Heart right ventricle (tissue), 16 donors: ENCODE data around the gene TLE7. TPM values are rescaled to one million over a fixed set of nuclear protein-coding genes. Genes with fewer than 3 reads are reported as not detected.

Experiments
- ATAC-seq, 8 donors: fragments of 200-7000 bp; cut with Tn5 transposase; one replicate each; pipeline ENCODE4 v1.9.1; 2020; ENCODE audit warnings: mild to moderate bottlenecking in 8 of 8, moderate library complexity in 8 of 8, moderate number of reproducible peaks in 1 of 8
- DNase-seq, 2 donors: peaks; one replicate each; pipeline ENCODE4 v3.0.0-alpha.2; 2020
- H3K27ac ChIP-seq, 10 donors: fragments of 200-600 bp; sonication (generic) in 2 of 10; one replicate each; pipeline versions ENCODE4 v1.5.0 to v1.8.0; 2020 to 2022; ENCODE audit warnings: mild to moderate bottlenecking in 3 of 10
- H3K27me3 ChIP-seq, 7 donors: fragments of 200-600 bp; one replicate each; pipeline ENCODE4 v1.8.0; 2021 to 2022; ENCODE audit warnings: mild to moderate bottlenecking in 2 of 7
- H3K36me3 ChIP-seq, 9 donors: fragments of 200-600 bp; sonication (generic) in 1 of 9; one replicate each; pipeline versions ENCODE4 v1.5.0 to v1.8.0; 2020 to 2022; ENCODE audit warnings: mild to moderate bottlenecking in 2 of 9
- H3K4me1 ChIP-seq, 9 donors: fragments of 200-600 bp; sonication (generic) in 1 of 9; one replicate each; pipeline versions ENCODE4 v1.5.0 to v1.8.0; 2020 to 2022; ENCODE audit warnings: mild to moderate bottlenecking in 4 of 9
- H3K4me3 ChIP-seq, 10 donors: fragments of 200-600 bp; sonication (generic) in 2 of 10; one replicate each; pipeline versions ENCODE4 v1.5.0 to v1.8.0; 2020 to 2022; ENCODE audit warnings: mild to moderate bottlenecking in 7 of 10, moderate library complexity in 2 of 10
- H3K9me3 ChIP-seq, 11 donors: fragments of 200-600 bp in 10 of 11; sonication (generic) in 2 of 11; one replicate each; pipeline versions ENCODE4 v1.5.0 to v1.8.0; 2013 to 2022; ENCODE audit warnings: mild to moderate bottlenecking in 2 of 11, control low read depth in 1 of 11, moderate library complexity in 1 of 11
- CTCF ChIP-seq, 9 donors: fragments of 200-600 bp; sonication (generic) in 2 of 9; IDR thresholded peaks; one replicate each; pipeline versions ENCODE4 v1.5.0 to v1.8.0; 2021 to 2022; ENCODE audit warnings: antibody characterized with exemption in 9 of 9, mild to moderate bottlenecking in 5 of 9, moderate library complexity in 1 of 9
- WGBS, 2 donors: extraction: QIAGEN DNeasy Blood & Tissue Kit; methylation state at CpG; one replicate each; pipeline ENCODE4 v1.1.7; 2013; ENCODE audit warnings: inconsistent platforms in 1 of 2; 5-methylcytosine and 5-hydroxymethylcytosine counted together
- intact Hi-C, 10 donors: fragments of 100-400 bp; cut with DNase I; formaldehyde crosslinking; loops; one replicate each; pipeline versions ENCODE4 v1.11.1 to v1.14.2; 2022
- polyA plus RNA-seq, 2 donors: library from polyadenylated mRNA; stranded (reverse); fragments of 200-250 nt; gene quantifications; one replicate each; pipeline ENCODE4 v1.2.3, GENCODE V29; 2013
- total RNA-seq, 10 donors: library from RNA; stranded (reverse); fragmentation: NEBNext Ultra II Directional in 3 of 10; extraction: Animal tissue kit (Norgen Biotek cat#: 25700) in 3 of 10; gene quantifications; one replicate each; pipeline versions ENCODE4 v1.2.1 to v1.2.4, GENCODE V29; 2021 to 2023
- donor health status: Arrhythmogenic right ventricular cardiomyopathy.
- donor health status: ischemic (EF 13 %, LVEDD 7.1; RV severe dilation, severe dysfunction).
- donor health status: healthy with polysubstance abuse.
- donor health status: DM: no; HTN: yes; CAD: no.
- donor health status: DM: no; HTN: no; CAD: no.
- donor health status: ischemic (EF 25% LVEDD 6.9; RV normal size, moderate dysfunction).
- donor health status: ischemic (EF 25% LVEDD 5.7; RV mildly dilated, moderate dysfunction).
- donor health status: healthy.
- donor health status: DM: yes; HTN: yes; CAD: no.
- donor health status: Ischemic cardiomyopathy.
- donor health status: ischemic (EF 35%, LVEDD 5.7; RV mildly dilated, moderate dysfunction).
- donor health status: nonischemic (EF 11% LVEDD 7.7; RV severe dilation, severe dysfunction).
- donor health status: DM: yes; HTN: yes; CAD: no.
- donor health status: PGD.
- donor health status: ischemic (EF 29% LVEDD 5.4; RV normal size, mild dysfunction).
- donor health status: nonischemic (EF 23%, LVEDD 6.1; RV moderate dilation, normal function).

TLE7 gene
- total and polyA plus RNA-seq, 12 donors = not detected

- 0 to 1% methylated on average over 52 of the region's 52 CpGs for WGBS, 2 donors
- peak; percentile 82 to 89 for DNase-seq
Observed at GRCh38 chr16:71461686-71462648, 20.1 kb upstream of the TLE7 start, which contains the start of gene ZNF23. Gene ZNF23, minus strand, starts transcription at chr16:71462247. Its CDS starts 5,451 bp downstream, at chr16:71456796.

GRCh38 chr16:71460941-71461340 is 19.1 kb upstream of the TLE7 start:
- whole genome bisulfite sequencing, 2 donors = 96 to 98% methylated on average over 1 of the region's 1 CpG
- no peak for TF ChIP-seq CTCF (IDR thresholded peaks at IDR 0.05)
- DNase-seq = no peak
- H3K4me1 ChIP-seq = peaks cover 0 to 28% (median 18%) of the 10 kb centered on the region in 9 donors
- H3K4me3 ChIP-seq = peak overlapping the region in 8 of 10 donors; percentile 70 to 95 (median 92)
- no peak overlapping the region for H3K27ac ChIP-seq
- H3K36me3 ChIP-seq = peaks cover 0 to 17% (median 4%) of the 10 kb centered on the region in 9 donors
- no peak for ATAC-seq
- H3K27me3 ChIP-seq = no peaks in the 10 kb centered on the region
- intact Hi-C loops = loop anchor here in 1 of 10 donors (1.0 kb wide), 1 partner anchor 23 kb away; no protein-coding TSS in a partner anchor
- no peaks in the 10 kb centered on the region for H3K9me3 ChIP-seq

More at GRCh38 chr16:71461686-71462648, 20.1 kb upstream of the TLE7 start, which contains the start of gene ZNF23:
- Histone ChIP-seq H3K27ac (peak within 1 kb of the TSS; percentile 59 to 92 (median 88)), H3K27me3 (no peaks in the 10 kb centered on the region), H3K9me3 (no peaks in the 10 kb centered on the region), H3K4me3 (peak within 1 kb of the TSS; percentile 70 to 99 (median 92)), H3K36me3 (peaks cover 0 to 7% (median 0%) of the 10 kb centered on the region in 9 donors), H3K4me1 (peaks cover 0 to 28% (median 18%) of the 10 kb centered on the region in 9 donors)
- peak in 1 of 9 donors; percentile 5 for TF ChIP-seq CTCF (IDR thresholded peaks at IDR 0.05)
- peak; percentile 99 to 100 (median 99) for ATAC-seq
- intact Hi-C loops = loop anchor here in 7 of 10 donors (1.0 to 2.0 kb wide), 2 partner anchors 22 to 23 kb away; no protein-coding TSS in a partner anchor

GRCh38 chr16:71460236-71460635 is 18.4 kb upstream of the TLE7 start:
- ATAC-seq (no peak), DNase-seq (no peak)
- no peak for TF ChIP-seq CTCF (IDR thresholded peaks at IDR 0.05)
- no peaks in the 10 kb centered on the region for H3K27me3 ChIP-seq
- intact Hi-C loops = no loop called here
- peaks cover 0 to 28% (median 18%) of the 10 kb centered on the region in 9 donors for H3K4me1 ChIP-seq
- H3K36me3 ChIP-seq = peaks cover 0 to 24% (median 11%) of the 10 kb centered on the region in 9 donors
- H3K27ac ChIP-seq = no peak overlapping the region
- H3K9me3 ChIP-seq = no peaks in the 10 kb centered on the region
- H3K4me3 ChIP-seq = no peak overlapping the region
- WGBS, 2 donors = 69 to 75% methylated on average over 4 of the region's 4 CpGs

- intact Hi-C loops = no loop called here
- no peak for TF ChIP-seq CTCF (IDR thresholded peaks at IDR 0.05)
- no peak for DNase-seq
Observed at GRCh38 chr16:71459510-71459909, 17.7 kb upstream of the TLE7 start.

More at GRCh38 chr16:71459510-71459909, 17.7 kb upstream of the TLE7 start:
- Histone ChIP-seq H3K27me3 (no peaks in the 10 kb centered on the region), H3K4me3 (no peak overlapping the region), H3K27ac (no peak overlapping the region), H3K9me3 (peaks cover 0 to 5% (median 0%) of the 10 kb centered on the region in 11 donors), H3K36me3 (peaks cover 0 to 31% (median 18%) of the 10 kb centered on the region in 9 donors), H3K4me1 (peaks cover 0 to 28% (median 18%) of the 10 kb centered on the region in 9 donors)
- ATAC-seq = no peak
